HG03354 (cell line): ENCODE data around the gene BSCL2.
"Not testable (repeated sequence)": the region's sequence is repeated elsewhere in the genome, so short reads cannot be mapped to it uniquely, and the experiment has no call there.

Experiments used
- ATAC-seq: cut with Tn5 transposase; IDR thresholded peaks from one replicate; pipeline ENCODE4 v1.9.1; 2021; ENCODE audit warnings: mild to moderate bottlenecking; ENCODE audit not compliant: unreplicated experiment, poor library complexity, severe bottlenecking

BSCL2 gene

DNA sequence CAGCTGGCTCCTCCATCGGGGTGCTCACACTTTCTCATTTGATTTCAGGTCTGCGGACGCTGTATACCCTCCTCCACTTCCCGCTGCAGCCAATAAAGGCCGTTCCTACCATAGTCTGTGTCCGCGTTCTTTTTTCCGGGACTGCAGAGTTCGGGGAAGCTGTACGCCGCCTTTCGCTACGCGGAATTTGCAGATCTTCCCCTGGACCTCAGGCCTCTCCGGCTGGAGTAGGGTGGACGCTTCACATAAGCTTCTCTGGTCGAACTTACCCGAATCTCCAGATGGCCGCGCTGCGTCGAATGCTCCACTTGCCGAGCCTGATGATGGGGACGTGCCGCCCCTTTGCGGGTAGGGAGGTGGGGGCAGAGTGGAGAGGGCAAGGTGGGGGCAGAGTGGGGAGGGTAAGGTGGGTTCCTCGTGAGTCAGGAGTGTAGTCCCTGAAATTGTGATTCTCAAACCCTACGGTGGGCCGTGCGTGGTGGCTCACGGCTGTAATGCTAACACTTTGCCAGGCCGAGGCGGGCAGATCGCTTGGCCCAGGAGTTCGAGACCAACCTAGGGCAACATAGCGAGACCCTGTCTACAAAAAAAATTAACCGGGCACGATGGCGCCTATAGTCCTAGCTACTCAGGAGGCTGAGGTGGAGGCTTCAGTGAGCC lies 41.5 kb downstream of the BSCL2 start:
- peak; percentile 11 for ATAC-seq

DNA sequence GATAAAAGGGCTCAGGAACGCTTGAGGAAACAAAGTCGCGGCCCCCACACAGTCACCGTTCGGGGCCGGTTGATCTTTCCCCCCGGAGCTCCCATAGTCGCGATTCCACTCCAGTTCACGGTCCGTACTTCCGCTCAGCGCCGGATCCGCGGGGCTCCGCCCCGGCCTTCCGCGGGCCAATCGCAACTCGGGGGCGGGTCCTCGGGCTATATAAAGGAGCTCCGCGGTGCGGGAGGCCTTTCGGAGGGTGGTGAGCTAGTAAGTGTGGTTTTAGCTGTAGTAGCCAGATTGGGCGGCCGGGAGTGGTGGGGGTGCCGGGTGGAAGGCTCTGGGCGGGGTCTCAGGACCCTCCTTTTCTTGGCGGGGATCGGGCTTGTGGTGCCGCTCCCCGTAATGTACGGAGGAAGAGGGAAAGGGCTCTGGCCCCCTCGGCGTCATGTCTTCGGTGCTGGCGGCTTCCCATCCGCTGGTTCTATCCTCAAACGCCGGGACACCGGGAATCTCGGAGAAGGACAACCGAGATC lies 42.1 kb downstream of the BSCL2 start, which contains the start of the genes C11orf98 and CSKMT:
Gene C11orf98 (minus strand): TSS at position 136 of the 524 bp plus-strand sequence. CDS start 41 bp downstream, at position 95.
Gene CSKMT (plus strand): TSS at position 238 of the 524 bp plus-strand sequence. CDS start 568 bp downstream, outside the sequence.
- peak; percentile 82 for ATAC-seq

DNA sequence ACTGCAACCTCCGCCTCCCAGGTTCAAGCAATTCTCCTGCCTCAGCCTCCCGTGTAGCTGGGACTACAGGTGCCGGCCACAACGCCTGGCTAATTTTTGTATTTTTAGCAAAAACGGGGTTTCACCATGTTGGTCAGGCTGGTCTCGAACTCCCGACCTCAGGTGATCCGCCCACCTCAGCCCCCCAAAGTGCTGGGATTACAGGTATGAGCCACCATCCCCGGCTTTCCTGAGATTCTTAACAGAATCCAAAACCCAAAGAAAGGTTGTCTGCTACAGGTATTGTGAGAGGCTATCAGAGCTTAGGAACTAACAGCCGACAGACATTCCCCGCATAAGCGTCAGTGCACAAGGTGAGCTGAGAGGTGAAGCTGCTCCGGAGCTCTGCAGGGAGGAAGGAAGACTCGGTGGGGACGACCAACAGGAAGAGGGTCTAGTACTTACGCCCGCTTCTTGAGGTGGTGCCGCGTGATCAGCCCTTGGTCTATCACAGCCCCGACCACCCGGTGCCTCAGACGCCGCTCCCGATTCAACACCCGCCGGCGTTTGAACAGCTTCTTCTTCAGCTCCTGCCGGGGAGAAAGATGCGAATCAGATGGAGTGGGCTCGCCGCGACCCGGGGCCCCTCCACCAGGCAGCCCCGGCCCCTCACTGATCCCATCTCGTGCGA lies 42.7 kb downstream of the BSCL2 start:
- peak; percentile 51 for ATAC-seq

- no peak for ATAC-seq
Measured at GRCh38 chr11:62656796-62657429, 50.3 kb downstream of the BSCL2 start.

DNA sequence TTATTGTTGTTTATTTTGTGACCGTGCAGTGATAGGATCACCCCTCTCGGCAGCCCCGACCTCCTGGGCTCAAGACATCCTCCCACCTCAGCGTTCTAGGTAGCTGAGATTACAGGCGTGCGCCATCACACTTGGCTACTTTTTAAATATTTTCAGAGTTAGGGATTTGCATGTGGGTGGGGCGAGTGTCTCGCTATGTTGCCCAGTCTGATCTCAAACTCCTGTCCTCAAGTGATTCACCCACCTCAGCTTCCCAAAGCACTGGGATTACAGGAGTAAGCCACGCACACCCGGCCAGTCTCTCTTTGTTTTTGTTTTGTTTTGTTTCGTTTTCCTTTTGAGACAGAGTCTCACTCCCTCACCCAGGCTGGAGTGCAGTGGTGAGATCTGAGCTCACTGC lies 52.9 kb downstream of the BSCL2 start:
- no peak for ATAC-seq

DNA sequence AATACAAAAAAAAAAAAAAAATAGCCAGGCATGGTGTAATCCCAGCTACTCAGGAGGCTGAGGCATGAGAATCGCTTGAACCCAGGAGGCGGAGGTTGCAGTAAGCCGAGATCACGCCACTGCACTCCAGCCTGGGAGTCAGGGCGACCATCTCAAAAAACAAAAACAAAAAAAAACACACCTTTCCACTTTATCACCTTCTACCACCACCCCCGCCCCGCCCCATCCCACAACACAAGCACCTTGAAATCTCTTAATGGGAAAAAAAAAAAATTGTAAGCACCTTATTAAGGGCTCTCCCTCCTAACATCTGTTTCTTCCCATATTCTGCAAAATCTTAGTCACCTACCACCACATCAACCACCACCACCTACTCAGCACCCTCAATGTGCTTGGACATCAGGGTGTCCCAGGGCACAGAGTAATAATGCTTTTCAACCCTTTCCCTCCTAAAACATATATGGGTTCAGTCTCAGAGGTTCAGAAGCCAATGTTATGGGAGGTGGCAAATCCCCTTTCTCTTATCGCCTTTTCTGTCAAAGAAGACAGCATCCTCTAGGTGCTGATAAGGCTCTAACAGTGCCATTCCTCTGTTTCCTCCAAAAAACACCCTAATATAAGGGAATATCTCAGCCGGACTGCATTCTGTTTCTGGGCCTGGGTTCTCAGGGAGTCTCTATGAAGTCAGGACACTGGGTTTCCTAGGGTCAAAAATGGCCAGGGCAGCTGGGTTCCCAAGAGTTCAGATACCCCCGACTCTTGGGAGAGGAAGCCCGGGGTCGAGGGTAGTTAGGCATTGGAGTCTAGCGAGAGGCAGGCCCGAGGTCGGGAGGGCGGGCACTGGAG lies 54.8 kb downstream of the BSCL2 start:
- ATAC-seq = no peak

- not testable (repeated sequence) for ATAC-seq
Measured at GRCh38 chr11:62650283-62650682, 56.9 kb downstream of the BSCL2 start.

DNA sequence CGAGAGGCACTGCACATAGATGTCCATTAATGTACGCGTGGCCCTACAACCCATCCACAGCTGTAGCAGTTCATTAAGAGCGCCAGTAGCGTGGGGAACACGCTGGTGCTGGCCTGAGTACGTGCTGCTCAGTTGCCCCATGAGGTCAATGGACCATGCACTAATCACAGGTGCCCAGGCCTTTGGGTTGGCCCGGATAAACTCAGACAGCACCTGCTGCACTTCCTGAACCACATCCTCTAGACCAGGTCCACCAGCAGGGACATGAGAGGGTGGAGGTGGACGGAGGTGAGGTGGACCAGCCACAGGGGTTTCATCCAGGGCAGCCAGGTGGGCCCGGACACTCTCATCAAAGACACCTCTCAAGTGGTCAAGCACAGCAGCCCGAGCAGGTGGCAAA lies 57.7 kb downstream of the BSCL2 start:
- no peak for ATAC-seq

DNA sequence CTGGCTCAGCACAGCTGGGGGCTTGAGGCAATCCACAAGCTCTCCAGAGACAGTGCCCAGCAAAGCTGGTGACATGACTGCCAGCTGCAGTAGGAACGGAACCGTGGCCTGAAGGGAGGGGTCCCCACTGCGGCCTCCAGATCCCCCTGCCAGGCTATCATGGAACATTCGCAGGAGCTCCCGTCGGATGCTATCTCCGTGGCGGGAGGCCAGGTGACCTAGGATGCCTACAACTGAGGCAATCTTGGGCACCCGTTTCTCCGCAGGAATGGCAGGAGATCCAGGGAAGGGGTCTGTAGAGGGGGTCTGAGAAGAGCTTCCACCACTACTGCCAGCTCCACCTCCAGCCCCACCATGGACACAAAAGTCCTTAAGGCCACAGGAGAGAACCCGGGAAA lies 58.3 kb downstream of the BSCL2 start:
- ATAC-seq = no peak

DNA sequence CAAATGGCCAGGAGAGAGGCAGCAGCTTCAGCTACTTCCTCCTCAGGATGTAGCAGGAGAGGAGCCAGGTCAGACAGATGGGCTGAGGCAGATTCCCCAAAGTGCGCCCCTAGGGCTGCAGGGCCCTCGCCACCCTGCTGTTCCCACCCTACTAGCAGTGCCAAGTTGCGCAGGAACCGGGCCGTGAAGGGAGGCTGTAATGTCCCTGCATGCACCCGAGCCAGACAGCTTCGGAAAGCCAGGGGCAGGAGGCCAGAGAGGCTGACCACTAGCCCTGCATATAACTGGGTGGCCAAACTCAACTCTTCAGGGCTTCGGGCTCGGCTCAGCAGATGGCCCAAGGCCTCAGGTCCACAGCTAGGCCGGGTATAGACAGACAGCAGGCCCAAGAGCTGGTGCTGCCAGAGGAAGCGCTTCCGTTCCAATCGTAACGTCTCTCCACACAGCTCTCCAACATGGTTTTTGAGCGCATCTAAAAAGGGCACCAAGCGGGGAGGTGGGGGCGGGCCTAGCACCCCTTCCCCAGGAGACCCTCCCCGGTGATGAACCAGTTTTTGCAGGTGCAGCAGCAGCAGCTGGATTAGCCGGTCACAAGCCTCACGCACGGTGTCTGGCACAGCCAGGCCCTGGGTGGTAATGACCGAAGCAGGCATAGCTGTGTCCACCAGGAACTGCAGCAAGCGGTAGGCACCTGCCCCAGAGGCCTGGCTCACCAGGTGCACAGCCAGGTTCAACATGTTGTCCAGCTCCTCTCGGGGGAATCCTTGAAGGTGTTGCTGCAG lies 58.8 kb downstream of the BSCL2 start:
- no peak for ATAC-seq

DNA sequence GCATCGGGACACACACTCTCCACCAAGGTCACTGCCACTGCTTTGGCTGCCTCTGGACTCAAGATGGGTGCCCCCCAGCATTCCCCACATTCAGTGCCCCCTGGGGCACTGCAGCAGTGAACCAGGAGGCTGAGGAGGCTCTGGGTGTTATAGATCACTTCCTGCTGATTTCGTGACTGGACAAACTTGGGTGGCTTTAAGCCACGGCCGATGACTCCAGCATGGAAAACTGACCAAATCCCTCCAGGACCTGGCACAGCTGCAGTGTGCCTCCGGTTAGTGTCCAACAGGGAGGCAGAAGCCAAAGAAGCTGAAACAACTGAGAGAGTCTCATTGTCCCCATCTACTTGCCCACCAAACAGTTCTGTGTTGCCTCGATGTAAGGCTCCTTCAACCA lies 59.6 kb downstream of the BSCL2 start:
- no peak for ATAC-seq

DNA sequence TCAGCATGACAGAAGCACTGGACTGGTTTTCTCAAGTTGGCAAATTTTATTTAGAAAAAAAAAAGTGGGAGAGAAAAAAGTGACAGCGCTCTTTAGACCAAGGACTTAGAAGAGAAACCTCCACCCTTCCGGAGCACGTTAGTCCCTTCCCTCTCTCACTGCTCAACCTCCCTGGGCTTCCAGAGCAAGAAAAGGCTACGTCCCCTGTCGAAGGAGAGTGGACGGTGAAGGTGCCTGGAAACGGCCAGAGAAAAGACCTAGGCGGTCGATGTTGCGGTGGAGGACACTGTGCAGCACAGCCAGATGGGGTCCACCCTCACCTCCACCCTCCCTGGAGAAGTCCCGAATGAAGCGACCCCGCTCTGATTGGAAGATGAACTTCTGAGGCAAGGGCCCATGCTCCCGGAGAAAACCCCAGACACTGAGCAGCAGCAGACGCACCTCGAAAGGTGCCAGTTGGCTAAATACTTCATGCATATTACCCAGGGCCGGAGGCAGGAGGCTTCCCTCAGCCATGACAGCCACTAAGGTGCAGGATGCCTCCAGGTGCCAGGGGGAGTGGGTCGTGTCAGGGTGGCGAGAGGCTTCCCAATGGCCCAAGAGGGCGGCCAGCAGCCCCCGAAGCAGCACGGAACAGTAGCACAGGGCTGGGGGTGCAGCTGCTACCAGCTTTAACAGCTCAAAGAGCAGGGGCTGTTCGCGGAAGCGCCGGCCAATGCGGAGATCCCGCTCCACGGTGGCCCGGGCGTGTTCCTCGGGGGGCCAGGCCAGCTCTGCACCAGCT lies 60.2 kb downstream of the BSCL2 start:
- no peak for ATAC-seq

- peak; percentile 93 for ATAC-seq
Measured at GRCh38 chr11:62645946-62646824, 61.0 kb downstream of the BSCL2 start, which contains the start of gene GANAB. GANAB (minus strand) TSS chr11:62646613; CDS start chr11:62646599, 14 bp downstream.

DNA sequence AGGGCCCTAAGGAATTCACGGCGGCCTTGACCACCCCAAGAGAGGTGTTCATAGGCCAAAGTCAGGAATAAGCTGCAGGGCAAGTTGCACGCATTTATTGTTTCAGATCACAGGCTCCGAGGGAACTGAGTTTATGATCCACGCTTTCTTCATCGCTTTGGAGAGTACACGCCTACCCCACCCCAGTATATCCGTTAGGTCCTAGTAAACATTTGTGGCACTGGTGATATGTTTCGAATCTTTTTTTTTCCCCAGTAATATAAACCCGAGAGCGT lies 61.6 kb downstream of the BSCL2 start:
- peak; percentile 1 for ATAC-seq

DNA sequence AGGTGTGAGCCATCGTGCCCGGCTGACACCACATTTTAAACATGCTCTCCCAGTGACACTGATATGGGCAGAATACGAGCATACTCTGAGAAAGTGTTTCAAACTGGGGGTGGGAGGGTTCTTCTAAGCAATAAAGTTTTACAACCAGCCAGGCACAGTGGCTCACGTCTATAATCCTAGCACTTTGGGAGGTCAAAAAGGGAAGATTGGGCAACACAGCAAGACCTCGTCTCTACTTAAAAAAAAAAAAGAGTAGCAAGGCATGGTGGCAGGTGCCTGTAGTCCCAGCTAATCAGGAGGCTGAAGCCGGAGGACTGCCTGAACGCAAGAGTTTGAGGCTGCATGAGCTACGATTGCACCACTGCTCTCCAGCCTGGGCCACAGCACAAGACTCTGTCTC lies 63.0 kb downstream of the BSCL2 start:
- no peak for ATAC-seq
